Neural cell (in vitro differentiated cells): Measurements from ENCODE around the gene ST6GALNAC3. TPM values are rescaled to one million over a fixed set of nuclear protein-coding genes. Genes with fewer than 3 reads are reported as not detected.

Experiments
- H2AFZ ChIP-seq: fragments of 200-600, 300-800 bp; sonication (generic), shearing (Covaris generic); 2 replicates; pipeline ENCODE4 v1.6.0; 2014; ENCODE audit warnings: low read depth, mild to moderate bottlenecking, antibody characterized with exemption, low read length, moderate library complexity
- H3F3A ChIP-seq: fragments of 200-600 bp; shearing (Covaris generic); 2 replicates; pipeline ENCODE4 v1.6.1; 2016; ENCODE audit warnings: mild to moderate bottlenecking, moderate library complexity, mixed read lengths, antibody characterized with exemption, low read length; ENCODE audit not compliant: insufficient read depth, poor library complexity, severe bottlenecking
- H3K27ac ChIP-seq: fragments of 200-600, 300-800 bp; sonication (generic), shearing (Covaris generic); 2 replicates; pipeline ENCODE4 v1.5.1; 2014; ENCODE audit warnings: mild to moderate bottlenecking, low read length, moderate library complexity
- H3K27me3 ChIP-seq: fragments of 300-800, 200-600 bp; sonication (generic), shearing (Covaris generic); 2 replicates; pipeline ENCODE4 v1.6.0; 2014; ENCODE audit warnings: mild to moderate bottlenecking, low read depth, low read length, moderate library complexity; ENCODE audit not compliant: insufficient read depth
- H3K36me3 ChIP-seq: fragments of 300-800, 200-600 bp; sonication (generic), shearing (Covaris generic); 2 replicates; pipeline ENCODE4 v1.5.1; 2014; ENCODE audit warnings: mild to moderate bottlenecking, antibody characterized with exemption, low read length, moderate library complexity; ENCODE audit not compliant: insufficient read depth
- H3K4me2 ChIP-seq: fragments of 300-800, 200-600 bp; sonication (generic), shearing (Covaris generic); 2 replicates; pipeline ENCODE4 v1.6.0; 2014; ENCODE audit warnings: mild to moderate bottlenecking, low read length
- H3K4me3 ChIP-seq: fragments of 300-800, 200-600 bp; sonication (generic), shearing (Covaris generic); 2 replicates; pipeline ENCODE4 v1.5.1; 2014; ENCODE audit warnings: mild to moderate bottlenecking, low read length, moderate library complexity
- H3K79me2 ChIP-seq: fragments of 200-600 bp; shearing (Covaris generic); replicated peaks from 2 replicates; pipeline ENCODE4 v1.6.0; 2014; ENCODE audit warnings: mild to moderate bottlenecking, low read length, moderate library complexity; ENCODE audit not compliant: insufficient read depth
- H3K9ac ChIP-seq: fragments of 300-800, 200-600 bp; sonication (generic), shearing (Covaris generic); 2 replicates; pipeline ENCODE4 v1.6.1; 2016; ENCODE audit warnings: mild to moderate bottlenecking, low read length, mixed read lengths
- H3K9me2 ChIP-seq: fragments of 200-600 bp; shearing (Covaris generic); 2 replicates; pipeline ENCODE4 v1.6.1; 2016; ENCODE audit warnings: mild to moderate bottlenecking, low read length, mixed read lengths; ENCODE audit not compliant: insufficient read depth
- H3K9me3 ChIP-seq: fragments of 200-600, 300-800 bp; sonication (generic), shearing (Covaris generic); 2 replicates; pipeline ENCODE4 v1.6.1; 2016; ENCODE audit warnings: mild to moderate bottlenecking, mixed run types, low read length, moderate library complexity, mixed read lengths
- H4K20me1 ChIP-seq: fragments of 200-600 bp; shearing (Covaris generic); 2 replicates; pipeline ENCODE4 v1.6.1; 2016; ENCODE audit warnings: mild to moderate bottlenecking, mixed run types; ENCODE audit not compliant: insufficient read depth
- CTCF ChIP-seq: fragments of 450-650 bp; IDR thresholded peaks from 2 replicates; pipeline ENCODE4 v1.5.1; 2014; ENCODE audit warnings: antibody characterized with exemption, mild to moderate bottlenecking, moderate library complexity; ENCODE audit not compliant: poor library complexity, severe bottlenecking
- EP300 ChIP-seq: fragments of 450-650 bp; conservative IDR thresholded peaks from 2 replicates; pipeline ENCODE4 v1.6.1; 2014; ENCODE audit warnings: antibody characterized with exemption, mild to moderate bottlenecking, moderate library complexity; ENCODE audit not compliant: poor library complexity, severe bottlenecking
- EZH2 ChIP-seq: fragments of 200-600, 300-800 bp; shearing (Covaris generic), sonication (generic); IDR thresholded peaks from 2 replicates; pipeline ENCODE4 v1.6.1; 2014; ENCODE audit warnings: antibody characterized with exemption, low read length, borderline replicate concordance, mild to moderate bottlenecking; ENCODE audit not compliant: insufficient read depth, poor library complexity, severe bottlenecking
- MXI1 ChIP-seq: fragments of 450-650 bp; conservative IDR thresholded peaks from 2 replicates; pipeline ENCODE4 v1.6.1; 2014; ENCODE audit warnings: antibody characterized with exemption, mild to moderate bottlenecking; ENCODE audit not compliant: poor library complexity, severe bottlenecking
- POLR2AphosphoS5 ChIP-seq: IDR thresholded peaks from 2 replicates; pipeline ENCODE4 v1.6.1; 2012
- RAD21 ChIP-seq: fragments of 450-650 bp; conservative IDR thresholded peaks from 2 replicates; pipeline ENCODE4 v1.6.1; 2014; ENCODE audit warnings: antibody characterized with exemption, mild to moderate bottlenecking, moderate library complexity
- REST ChIP-seq: IDR thresholded peaks from 2 replicates; pipeline ENCODE4 v1.6.1; 2012; ENCODE audit warnings: borderline replicate concordance
- SMC3 ChIP-seq: fragments of 450-650 bp; conservative IDR thresholded peaks from 2 replicates; pipeline ENCODE4 v1.6.1; 2014; ENCODE audit warnings: antibody characterized with exemption, mild to moderate bottlenecking, moderate library complexity; ENCODE audit not compliant: poor library complexity
- TAF1 ChIP-seq: IDR thresholded peaks from 2 replicates; pipeline ENCODE4 v1.6.1; 2012; ENCODE audit warnings: low read depth
- polyA plus RNA-seq: library from polyadenylated mRNA; depleted of rRNA; stranded (reverse); fragments of >200 nt; gene quantifications from 2 replicates; pipeline ENCODE4 v1.2.3, GENCODE V29; 2014

The ST6GALNAC3 gene
- polyA plus RNA-seq, 1 donor from 2014 or later: 3.6 TPM

DNA sequence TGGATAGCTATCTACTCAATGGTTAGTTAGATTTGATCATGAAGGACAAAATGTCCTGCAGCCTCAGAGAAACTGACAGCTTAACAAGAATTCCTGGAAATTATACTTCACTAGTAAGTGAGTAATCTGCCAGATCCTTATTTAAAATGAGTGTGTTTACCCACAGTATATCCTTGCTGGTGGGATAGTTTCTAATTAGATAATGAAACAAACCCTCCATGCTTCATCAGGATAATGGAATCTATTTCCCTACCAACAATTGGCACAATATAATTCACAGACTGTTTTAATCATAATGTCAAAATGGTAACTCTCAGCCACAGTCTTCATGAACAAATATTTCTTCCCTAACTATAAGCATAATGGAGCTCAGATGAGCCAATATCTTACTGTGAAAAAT is 553.4 kb downstream of the ST6GALNAC3 start:
- H3K79me2 ChIP-seq: no peaks in the 10 kb centered on the region
- H3F3A ChIP-seq: no peaks in the 10 kb centered on the region
- no peak overlapping the region for H2AFZ ChIP-seq
- H3K9me3 ChIP-seq: no peaks in the 10 kb centered on the region
- no peak overlapping the region for H3K27ac ChIP-seq
- H3K9ac ChIP-seq: no peak overlapping the region
- no peaks in the 10 kb centered on the region for H3K36me3 ChIP-seq
- H3K4me3 ChIP-seq: no peak overlapping the region
- TF ChIP-seq SMC3 (no peak), EZH2 (no peak), MXI1 (no peak), REST (no peak), POLR2AphosphoS5 (no peak), CTCF (no peak), TAF1 (no peak), EP300 (no peak), RAD21 (no peak)
- no peaks in the 10 kb centered on the region for H4K20me1 ChIP-seq
- no peaks in the 10 kb centered on the region for H3K9me2 ChIP-seq
- no peaks in the 10 kb centered on the region for H3K27me3 ChIP-seq
- no peak overlapping the region for H3K4me2 ChIP-seq

DNA sequence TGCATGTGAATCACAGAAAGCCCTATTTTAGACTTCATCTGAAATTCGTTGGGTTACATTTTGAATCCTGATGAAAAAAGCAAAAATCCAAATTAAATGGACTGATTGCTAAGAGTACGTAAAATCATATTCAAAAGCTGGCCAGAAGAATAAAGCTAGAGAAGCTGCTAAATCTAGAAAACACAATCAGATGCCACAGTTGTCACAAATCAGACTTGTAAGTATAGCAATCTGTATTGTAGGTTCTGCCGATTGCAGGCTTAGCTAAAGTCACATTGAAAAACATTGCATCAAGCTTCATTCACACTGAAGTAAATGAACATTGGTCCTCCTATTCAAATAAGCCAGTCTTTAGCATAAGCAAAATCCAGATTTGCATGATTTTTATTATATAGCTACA is 557.6 kb downstream of the ST6GALNAC3 start:
- H3F3A ChIP-seq: no peaks in the 10 kb centered on the region
- no peaks in the 10 kb centered on the region for H4K20me1 ChIP-seq
- H3K4me3 ChIP-seq: no peak overlapping the region
- H3K27me3 ChIP-seq: no peaks in the 10 kb centered on the region
- H3K79me2 ChIP-seq: no peaks in the 10 kb centered on the region
- H2AFZ ChIP-seq: no peak overlapping the region
- no peak overlapping the region for H3K27ac ChIP-seq
- H3K36me3 ChIP-seq: no peaks in the 10 kb centered on the region
- H3K4me2 ChIP-seq: no peak overlapping the region
- no peaks in the 10 kb centered on the region for H3K9me3 ChIP-seq
- no peak for TF ChIP-seq RAD21
- no peak for TF ChIP-seq EP300
- TF ChIP-seq POLR2AphosphoS5: no peak
- no peak for TF ChIP-seq MXI1
- no peak for TF ChIP-seq REST
- no peak for TF ChIP-seq CTCF
- TF ChIP-seq TAF1: no peak
- no peak for TF ChIP-seq SMC3
- no peak for TF ChIP-seq EZH2
- H3K9me2 ChIP-seq: no peaks in the 10 kb centered on the region
- no peak overlapping the region for H3K9ac ChIP-seq
